ENCODE measurements around the gene NEAT1. TPM values are rescaled to one million over a fixed set of nuclear protein-coding genes. Genes with fewer than 3 reads are reported as not detected.
A peak's percentile ranks its signal among the peaks of the same experiment; 100 is the strongest.
"Not testable (repeated sequence)": the region's sequence is repeated elsewhere in the genome, so short reads cannot be mapped to it uniquely, and the experiment has no call there.

NEAT1 gene
- total and polyA plus RNA-seq, 5 experiments from 2014 or later, result 1.3 to 414 (median 2.9) TPM

GRCh38 chr11:65412271-65413076, 10.1 kb upstream of the NEAT1 start:
- ATAC-seq (no peak), DNase-seq (no peak)
- H3K9me3 Mint-ChIP-seq, result no peaks in the 10 kb centered on the region
- no peak overlapping the region for H3K4me3 Mint-ChIP-seq
- H3K4me1 Mint-ChIP-seq, result peaks cover 12 to 28% (median 22%) of the 10 kb centered on the region in 4 donors
- POLR2A ChIA-PET, result interaction anchor here (0.6 to 20.7 kb wide), 6 partner anchors 9 to 105 kb away, joined by 3 to 2047 read pairs (median 3); partner anchors contain the start of gene MALAT1
- peak overlapping the region in 3 of 10 donors; percentile 15 to 63 (median 27) for H3K27ac Mint-ChIP-seq
- peaks cover 0 to 43% (median 0%) of the 10 kb centered on the region in 3 donors for H3K36me3 Mint-ChIP-seq
- H3K27me3 Mint-ChIP-seq, result no peaks in the 10 kb centered on the region

- ATAC-seq, H3K4me3 Mint-ChIP-seq, H3K27me3 Mint-ChIP-seq, H3K9me3 Mint-ChIP-seq: not testable (repeated sequence)
- peak in 1 of 10 donors; percentile 41 for DNase-seq
- H3K27ac Mint-ChIP-seq, result peak overlapping the region in 1 of 10 donors; percentile 37
- peaks cover 16 to 32% (median 29%) of the 10 kb centered on the region in 4 donors for H3K4me1 Mint-ChIP-seq
- POLR2A ChIA-PET, result interaction anchor here (0.6 to 20.7 kb wide), 5 partner anchors 11 to 104 kb away, joined by 3 to 2047 read pairs (median 4); partner anchors contain the start of genes FRMD8, MALAT1 and SLC25A45
- peaks cover 0 to 41% (median 0%) of the 10 kb centered on the region in 3 donors for H3K36me3 Mint-ChIP-seq
Observed at GRCh38 chr11:65413077-65413664, 9.4 kb upstream of the NEAT1 start.

GRCh38 chr11:65414776-65415498, 7.7 kb upstream of the NEAT1 start:
- H3K4me1 Mint-ChIP-seq, result peaks cover 24 to 44% (median 42%) of the 10 kb centered on the region in 4 donors
- peak in 1 of 10 donors; percentile 52 for DNase-seq
- H3K4me3 Mint-ChIP-seq, result peak overlapping the region in 4 of 10 donors; percentile 4 to 97 (median 26)
- ATAC-seq, result no peak
- POLR2A ChIA-PET, result interaction anchor here (0.7 to 20.7 kb wide), 13 partner anchors 8 to 84 kb away, joined by 3 to 2047 read pairs (median 80); partner anchors contain the start of genes FRMD8, MALAT1, NEAT1 and SLC25A45
- peak overlapping the region in 4 of 10 donors; percentile 38 to 60 (median 46) for H3K27ac Mint-ChIP-seq
- no peaks in the 10 kb centered on the region for H3K9me3 Mint-ChIP-seq
- no peaks in the 10 kb centered on the region for H3K27me3 Mint-ChIP-seq
- peaks cover 0 to 24% (median 0%) of the 10 kb centered on the region in 3 donors for H3K36me3 Mint-ChIP-seq

- Mint-ChIP-seq H3K9me3 (no peaks in the 10 kb centered on the region), H3K4me1 (peaks cover 26 to 52% (median 50%) of the 10 kb centered on the region in 4 donors), H3K36me3 (peaks cover 0 to 16% (median 0%) of the 10 kb centered on the region in 3 donors), H3K27ac (peak overlapping the region; percentile 60 to 100 (median 99)), H3K4me3 (peak overlapping the region; percentile 89 to 98 (median 96)), H3K27me3 (no peaks in the 10 kb centered on the region)
- DNase-seq (peak in 1 of 10 donors; percentile 47), ATAC-seq (no peak)
- POLR2A ChIA-PET, result interaction anchor here (0.6 to 20.7 kb wide), 20 partner anchors 9 to 529 kb away, joined by 3 to 2047 read pairs (median 10); partner anchors contain the start of genes FRMD8, MALAT1, NEAT1 and SCYL1
Observed at GRCh38 chr11:65415499-65416340, 6.9 kb upstream of the NEAT1 start.

GRCh38 chr11:65416341-65416824, 6.2 kb upstream of the NEAT1 start:
- ATAC-seq, result peak; percentile 45 to 62
- peaks cover 0 to 11% (median 0%) of the 10 kb centered on the region in 3 donors for H3K36me3 Mint-ChIP-seq
- peak overlapping the region; percentile 94 to 100 (median 99) for H3K27ac Mint-ChIP-seq
- DNase-seq, result peak; percentile 83 to 96 (median 90)
- POLR2A ChIA-PET, result interaction anchor here (0.6 to 20.7 kb wide), 22 partner anchors 8 to 539 kb away, joined by 3 to 2047 read pairs (median 7); partner anchors contain the start of genes FRMD8, MALAT1, NEAT1 and SCYL1
- no peaks in the 10 kb centered on the region for H3K27me3 Mint-ChIP-seq
- H3K4me3 Mint-ChIP-seq, result peak overlapping the region; percentile 89 to 98 (median 96)
- peaks cover 29 to 58% (median 56%) of the 10 kb centered on the region in 4 donors for H3K4me1 Mint-ChIP-seq
- H3K9me3 Mint-ChIP-seq, result no peaks in the 10 kb centered on the region

- Mint-ChIP-seq H3K4me1 (peaks cover 31 to 59% (median 57%) of the 10 kb centered on the region in 4 donors), H3K4me3 (peak overlapping the region; percentile 89 to 98 (median 96)), H3K27ac (peak overlapping the region; percentile 94 to 100 (median 99)), H3K27me3 (no peaks in the 10 kb centered on the region), H3K36me3 (peaks cover 0 to 6% (median 0%) of the 10 kb centered on the region in 3 donors), H3K9me3 (no peaks in the 10 kb centered on the region)
- peak in 6 of 10 donors; percentile 27 to 67 (median 38) for DNase-seq
- ATAC-seq, result no peak
- POLR2A ChIA-PET, result interaction anchor here (0.6 to 20.7 kb wide), 20 partner anchors 7 to 539 kb away, joined by 3 to 2047 read pairs (median 12); partner anchors contain the start of genes FRMD8, MALAT1, NEAT1 and SCYL1
Observed at GRCh38 chr11:65416841-65417701, 5.5 kb upstream of the NEAT1 start.

GRCh38 chr11:65417702-65418430, 4.7 kb upstream of the NEAT1 start:
- Mint-ChIP-seq H3K4me1 (peaks cover 36 to 64% (median 58%) of the 10 kb centered on the region in 4 donors), H3K36me3 (peaks cover 2 to 5% (median 2%) of the 10 kb centered on the region in 3 donors), H3K27me3 (peaks cover 0 to 3% (median 0%) of the 10 kb centered on the region in 5 donors), H3K27ac (peak overlapping the region; percentile 94 to 100 (median 99)), H3K4me3 (peak overlapping the region; percentile 89 to 98 (median 96)), H3K9me3 (peaks cover 0 to 4% (median 0%) of the 10 kb centered on the region in 9 donors)
- POLR2A ChIA-PET, result interaction anchor here (0.7 to 20.7 kb wide), 15 partner anchors 7 to 638 kb away, joined by 3 to 2047 read pairs (median 50); partner anchors contain the start of genes EHBP1L1, FRMD8, MALAT1 and NEAT1
- DNase-seq (peak in 6 of 10 donors; percentile 27 to 70 (median 56)), ATAC-seq (peak; percentile 12 to 15)

GRCh38 chr11:65418431-65418680, 4.2 kb upstream of the NEAT1 start:
- Mint-ChIP-seq H3K36me3 (peaks cover 4 to 8% (median 4%) of the 10 kb centered on the region in 3 donors), H3K4me3 (peak overlapping the region; percentile 89 to 98 (median 96)), H3K27me3 (peaks cover 0 to 4% (median 0%) of the 10 kb centered on the region in 5 donors), H3K27ac (peak overlapping the region; percentile 94 to 100 (median 99)), H3K4me1 (peaks cover 38 to 68% (median 58%) of the 10 kb centered on the region in 4 donors), H3K9me3 (peaks cover 0 to 4% (median 0%) of the 10 kb centered on the region in 9 donors)
- ATAC-seq (no peak), DNase-seq (peak in 1 of 10 donors; percentile 22)
- POLR2A ChIA-PET, result interaction anchor here (0.7 to 20.7 kb wide), 14 partner anchors 11 to 638 kb away, joined by 3 to 2047 read pairs (median 32); partner anchors contain the start of genes EHBP1L1, FRMD8, MALAT1 and SCYL1

GRCh38 chr11:65418681-65419459, 3.7 kb upstream of the NEAT1 start:
- POLR2A ChIA-PET, result interaction anchor here (0.7 to 20.7 kb wide), 23 partner anchors 10 to 640 kb away, joined by 3 to 2047 read pairs (median 5); partner anchors contain the start of genes EHBP1L1, FAM89B, FAU and FRMD8

More at GRCh38 chr11:65418681-65419459, 3.7 kb upstream of the NEAT1 start:
- Mint-ChIP-seq H3K9me3 (peaks cover 0 to 4% (median 0%) of the 10 kb centered on the region in 9 donors), H3K36me3 (peaks cover 4 to 11% (median 7%) of the 10 kb centered on the region in 3 donors), H3K4me3 (peak overlapping the region; percentile 89 to 98 (median 96)), H3K27me3 (peaks cover 0 to 4% (median 0%) of the 10 kb centered on the region in 5 donors), H3K27ac (peak overlapping the region; percentile 94 to 100 (median 99)), H3K4me1 (peaks cover 38 to 72% (median 58%) of the 10 kb centered on the region in 4 donors)
- ATAC-seq (peak in 1 of 2 donors; percentile 7), DNase-seq (peak in 9 of 10 donors; percentile 30 to 89 (median 53))
